Measurements from ENCODE around the gene DIAPH2. TPM values are rescaled to one million over a fixed set of nuclear protein-coding genes. Genes with fewer than 3 reads are reported as not detected.

The DIAPH2 gene
- not detected in 2 replicates for total RNA-seq (2011; cell fraction: chromatin; rRNA removed; ENCODE audit: low replicate concordance)
- not detected in 2 replicates for total RNA-seq (2011; cell fraction: nucleolus; rRNA removed)
- not detected in 2 replicates for total RNA-seq (2011; cell fraction: nucleoplasm; rRNA removed)
- total RNA-seq (2014; rRNA removed) (0.08 TPM in 1 of 2 replicates, not detected in the other), total RNA-seq (2014; rRNA removed; fragmentation: Illumina TruSeq; extraction: Trizol) (0.10 and 0.15 TPM in 2 replicates), total RNA-seq (2015; rRNA removed; fragmentation: Illumina TruSeq; extraction: Trizol) (0.07 and 0.08 TPM in 2 replicates), total RNA-seq (2021) (0.18 and 0.20 TPM in 2 replicates), polyA plus RNA-seq (2011; rRNA removed) (0.01 TPM in 2 replicates), polyA plus RNA-seq (2014; fragmentation: Illumina TruSeq; extraction: Trizol) (0.04 and 0.08 TPM in 2 replicates), polyA plus RNA-seq (2014; fragmentation: Nextera tagmentation; extraction: Ambion mirVana) (under 1 TPM; 0.07 to 0.10 TPM), polyA plus RNA-seq (2014; rRNA removed) (0.03 TPM in 1 of 2 replicates, not detected in the other), polyA minus RNA-seq (2011; rRNA and poly(A)+ RNA removed) (0.07 TPM in 1 of 2 replicates, not detected in the other), Bru-seq, nascent RNA (percentile 16 among the genes with signal in this experiment), BruChase-seq, experiment 1, labeled RNA remaining after a 2-hour chase (percentile 18 among the genes with signal in this experiment), BruChase-seq, experiment 2, labeled RNA remaining after a 6-hour chase (percentile 17 among the genes with signal in this experiment)
- polyA plus RNA-seq (2011; cell fraction: cytosol; rRNA removed): under 0.01 TPM in 1 of 2 replicates, not detected in the other
- 0.03 TPM in 1 of 2 replicates, not detected in the other for polyA plus RNA-seq (2011; cell fraction: nucleus; rRNA removed)
- 0.13 and 0.21 TPM in 2 replicates for polyA plus RNA-seq (2012)
- not detected in 2 replicates for polyA minus RNA-seq (2011; cell fraction: cytosol; rRNA and poly(A)+ RNA removed)
- polyA minus RNA-seq (2011; cell fraction: nucleus; rRNA and poly(A)+ RNA removed): under 0.01 TPM in 1 of 2 replicates, not detected in the other
- long read RNA-seq, experiment 1: 0 reads
- long read RNA-seq, experiment 2: 0 reads
- long read RNA-seq, experiment 3: 0 reads

DNA sequence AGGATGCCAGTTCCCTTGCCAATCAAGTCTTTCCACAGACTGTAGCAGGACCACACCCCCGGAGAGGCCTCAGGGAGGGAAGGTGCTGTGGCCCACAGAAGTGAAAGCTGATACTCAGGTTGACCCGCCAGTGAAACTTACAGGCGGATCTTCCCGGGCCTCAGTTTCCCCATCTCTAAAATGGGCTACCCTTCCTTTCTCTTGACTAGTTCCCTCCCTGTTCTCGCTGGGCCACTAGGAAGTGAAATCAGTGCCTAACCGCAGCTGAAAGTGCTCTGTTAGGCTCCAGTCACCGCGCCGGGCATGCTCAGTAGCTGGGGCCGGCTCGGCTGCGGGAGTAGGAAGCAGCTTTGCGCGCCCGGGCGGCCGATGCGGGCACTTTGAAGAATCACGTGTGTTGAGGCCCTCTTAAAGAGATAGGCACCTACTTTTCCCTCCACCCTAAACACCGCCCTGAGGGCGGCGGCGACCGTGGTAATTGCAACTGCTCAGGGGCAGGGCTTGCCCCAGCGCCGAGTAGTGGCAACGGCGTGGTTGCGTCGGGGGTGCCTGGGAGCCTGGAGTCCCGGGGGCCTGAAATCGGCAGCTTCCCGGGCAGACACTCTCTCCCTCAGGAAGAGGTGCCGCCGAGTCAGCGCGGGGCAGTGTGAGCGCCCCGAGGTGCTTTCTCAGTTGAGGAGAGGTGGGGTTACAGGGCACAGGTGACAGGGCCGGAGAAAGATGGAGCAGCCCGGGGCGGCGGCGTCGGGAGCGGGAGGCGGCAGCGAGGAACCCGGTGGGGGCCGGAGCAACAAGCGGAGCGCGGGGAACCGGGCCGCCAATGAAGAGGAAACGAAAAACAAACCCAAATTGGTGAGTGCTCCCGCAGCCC, at the start of gene DIAPH2:
DIAPH2 (plus strand) TSS at position 504 of the 871 bp plus-strand sequence.
- in situ Hi-C loops (cut with MboI): no loop called here
- BruUV-seq (replicated peaks): no TSS peak
- Histone ChIP-seq H3K36me3 (ENCODE audit: control insufficient read depth, insufficient read depth, low read length) (no peaks in the 10 kb centered on the region), H3K27ac (ENCODE audit: extremely low read depth, low read depth, low read length) (no peak within 1 kb of the TSS), H3K4me1 (replicated peaks in 1 of 2; ENCODE audit: control insufficient read depth in 2 of 2, insufficient read depth in 2 of 2, low read length in 2 of 2) (no peaks in the 10 kb centered on the region), H3K79me2 (ENCODE audit: control insufficient read depth, insufficient read depth, low read length) (no peaks in the 10 kb centered on the region), H3K4me3 (no peak within 1 kb of the TSS), H2AFZ (ENCODE audit: low read depth, low read length) (no peak within 1 kb of the TSS), H3K4me2 (ENCODE audit: insufficient read depth, low read length) (no peak within 1 kb of the TSS), H4K20me1 (replicated peaks; ENCODE audit: control insufficient read depth, insufficient read depth, low read length) (no peaks in the 10 kb centered on the region), H3K9me1 (ENCODE audit: control insufficient read depth, insufficient read depth, low read length) (no peaks in the 10 kb centered on the region), H3K9ac (ENCODE audit: insufficient read depth in 1 of 2, low read depth in 2 of 2, low read length in 2 of 2) (no peak within 1 kb of the TSS), H3K9me3 (replicated peaks; ENCODE audit: control insufficient read depth, insufficient read depth, low read depth, low read length) (no peaks in the 10 kb centered on the region), H3K27me3 (ENCODE audit: control insufficient read depth in 2 of 2, insufficient read depth in 2 of 2, low read length in 2 of 2) (no peaks in the 10 kb centered on the region)
- ATAC-seq (no peak), FAIRE-seq (no peak), DNase-seq (ENCODE audit: extremely low read depth in 1 of 4, low spot score in 3 of 4) (no peak)
- POLR2A ChIA-PET: no interaction called here
- CTCF ChIA-PET (ENCODE audit: low intra/inter-chr PET ratio): no interaction called here
- no peak for TF ChIP-seq CREM (IDR thresholded peaks at IDR 0.05; ENCODE audit: low read depth)
- TF ChIP-seq SAP30 (IDR thresholded peaks at IDR 0.05; ENCODE audit: borderline replicate concordance, insufficient read depth, low read depth, low read length, poor library complexity, severe bottlenecking): no peak
- TF ChIP-seq ESRRB (CRISPR knock-in tag; IDR thresholded peaks at IDR 0.05; ENCODE audit: borderline replicate concordance): no peak
- no peak for TF ChIP-seq ZBED1 (IDR thresholded peaks at IDR 0.05)
- no peak for TF ChIP-seq NELFE (IDR thresholded peaks at IDR 0.05; ENCODE audit: insufficient read depth, insufficient read length)
- TF ChIP-seq DPF2 (IDR thresholded peaks at IDR 0.05): no peak
- TF ChIP-seq CCNT2 (IDR thresholded peaks at IDR 0.05; ENCODE audit: borderline replicate concordance, extremely low read depth, insufficient read length, low read depth, low read length): no peak
- intact Hi-C loops (cut with micrococcal nuclease): no loop called here
- 6% methylated on average over 31 of the region's 57 CpGs for WGBS (ENCODE audit: insufficient coverage, low coverage, missing lambda C conversion rate)
